ENCODE measurements around the gene MRTO4.
"Not testable (repeated sequence)": the region's sequence is repeated elsewhere in the genome, so short reads cannot be mapped to it uniquely, and the experiment has no call there.

MRTO4 gene

GRCh38 chr1:19262744-19263143 lies 11.1 kb downstream of the MRTO4 start:
- no peak for DNase-seq
- in situ Hi-C loops (cut with MboI; ENCODE audit: low pct_unique_long_range_greater_than_20kb, low sequenced_read_pairs) = no loop called here

GRCh38 chr1:19268445-19268844 lies 16.8 kb downstream of the MRTO4 start:
- in situ Hi-C loops (cut with MboI; ENCODE audit: low pct_unique_long_range_greater_than_20kb, low sequenced_read_pairs) = no loop called here
- no peak for DNase-seq

GRCh38 chr1:19269427-19270342 lies 18.1 kb downstream of the MRTO4 start:
- DNase-seq; in situ Hi-C loops (cut with MboI; ENCODE audit: low pct_unique_long_range_greater_than_20kb, low sequenced_read_pairs): not testable (repeated sequence)

DNA sequence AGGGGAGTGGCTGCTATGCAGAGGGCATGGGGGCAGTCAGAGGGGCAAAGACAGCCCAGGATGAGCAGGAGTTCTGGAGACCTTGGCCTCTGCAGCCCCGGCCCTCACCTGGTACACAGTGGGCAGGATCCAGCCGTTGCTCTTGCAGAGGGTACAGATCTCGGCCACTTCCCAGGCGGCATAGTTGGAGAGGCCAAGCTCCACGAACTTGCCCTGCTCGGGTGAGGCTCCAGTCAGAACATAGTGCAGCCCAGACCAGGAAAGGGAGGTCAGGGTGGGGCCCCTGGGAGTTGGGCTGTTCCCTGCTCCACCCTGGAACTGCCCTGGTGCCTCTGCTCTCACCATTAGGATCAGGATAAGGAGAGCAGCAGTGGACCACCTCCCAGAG lies 18.7 kb downstream of the MRTO4 start:
- in situ Hi-C loops (cut with MboI; ENCODE audit: low pct_unique_long_range_greater_than_20kb, low sequenced_read_pairs); DNase-seq: not testable (repeated sequence)

DNA sequence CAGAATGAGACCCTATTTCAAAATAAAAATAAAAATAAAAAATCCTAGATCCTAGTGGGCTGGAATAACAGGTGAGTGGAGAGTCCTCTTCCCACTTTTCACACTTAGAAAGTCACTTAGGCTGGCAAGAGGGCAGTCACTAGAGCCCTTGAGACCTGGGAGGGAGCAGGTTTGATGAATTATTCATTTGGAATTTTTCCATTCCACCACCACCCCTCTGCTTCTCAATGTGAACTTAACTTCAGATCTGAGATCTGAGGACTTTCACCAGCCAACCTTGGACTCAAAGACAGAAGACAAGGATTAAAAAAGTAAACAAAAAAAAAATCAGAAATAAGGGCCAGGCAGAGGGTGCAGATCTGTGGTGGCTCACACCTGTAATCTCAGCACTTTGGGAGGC lies 20.5 kb downstream of the MRTO4 start:
- in situ Hi-C loops (cut with MboI; ENCODE audit: low pct_unique_long_range_greater_than_20kb, low sequenced_read_pairs) = no loop called here
- DNase-seq = no peak

DNA sequence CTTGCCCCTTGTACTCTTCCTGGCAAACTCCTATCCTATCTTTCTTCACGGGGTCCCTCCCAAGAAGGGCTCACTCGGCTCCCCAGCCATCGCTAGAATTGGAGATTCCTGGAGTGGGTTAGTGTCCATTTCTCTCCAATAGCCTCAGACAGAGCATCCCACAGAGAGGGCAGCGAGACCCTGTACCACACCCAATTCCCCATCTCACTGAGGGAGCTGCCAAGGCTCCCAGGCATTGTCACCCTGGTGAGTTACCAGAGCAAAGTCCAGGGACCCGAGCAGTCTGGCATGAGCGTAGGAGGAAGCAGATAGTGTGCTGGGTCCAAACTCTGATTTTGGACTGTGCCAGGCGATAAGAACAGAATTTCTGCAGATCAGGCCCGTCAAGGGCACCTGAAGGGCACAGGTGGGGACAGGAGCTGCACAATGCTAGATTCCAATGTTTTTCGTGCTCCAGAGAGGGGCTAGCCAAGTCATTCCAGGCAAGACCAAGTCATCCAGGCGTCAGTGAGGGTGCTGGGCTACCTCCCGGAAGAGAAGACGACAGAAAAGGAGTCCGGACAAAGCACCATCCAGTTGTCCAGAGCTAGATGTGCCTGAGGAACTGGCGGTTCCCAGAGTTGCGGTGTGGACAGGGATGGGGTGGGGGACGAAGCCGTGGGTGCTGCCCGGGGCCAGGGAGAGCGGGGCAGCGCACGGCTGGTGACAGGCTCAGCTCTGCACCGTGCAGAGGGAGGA lies 21.7 kb downstream of the MRTO4 start:
- no peak for DNase-seq
- in situ Hi-C loops (cut with MboI; ENCODE audit: low pct_unique_long_range_greater_than_20kb, low sequenced_read_pairs) = no loop called here

- in situ Hi-C loops (cut with MboI; ENCODE audit: low pct_unique_long_range_greater_than_20kb, low sequenced_read_pairs); DNase-seq: not testable (repeated sequence)
These were observed 22.4 kb downstream of the MRTO4 start for GRCh38 chr1:19273844-19274531.

- no peak for DNase-seq
- in situ Hi-C loops (cut with MboI; ENCODE audit: low pct_unique_long_range_greater_than_20kb, low sequenced_read_pairs) = no loop called here
These were observed 23.0 kb downstream of the MRTO4 start for GRCh38 chr1:19274636-19275035.

- in situ Hi-C loops (cut with MboI; ENCODE audit: low pct_unique_long_range_greater_than_20kb, low sequenced_read_pairs) = no loop called here
- DNase-seq = no peak
These were observed 32.3 kb downstream of the MRTO4 start for GRCh38 chr1:19283891-19284290.

DNA sequence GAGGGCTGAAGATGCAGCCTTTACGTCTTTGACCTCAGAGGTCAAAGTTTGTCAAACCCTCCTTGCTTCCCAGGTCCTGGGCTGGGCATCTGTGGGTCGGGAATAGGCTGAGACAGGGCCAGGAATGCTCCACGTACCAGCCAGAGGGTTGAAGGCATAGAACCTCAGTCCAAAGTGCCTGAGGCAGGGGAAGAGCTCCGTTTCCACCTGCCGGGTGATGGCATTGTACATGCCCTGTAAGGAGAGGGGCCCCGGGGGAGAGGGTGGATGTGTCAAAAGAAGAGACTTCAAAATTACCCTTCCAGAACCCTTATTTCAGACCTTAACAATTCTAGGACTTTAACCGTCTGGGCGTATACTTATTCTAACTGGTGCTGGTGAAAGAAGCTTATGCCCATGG lies 33.3 kb downstream of the MRTO4 start:
- in situ Hi-C loops (cut with MboI; ENCODE audit: low pct_unique_long_range_greater_than_20kb, low sequenced_read_pairs) = no loop called here
- no peak for DNase-seq

- DNase-seq; in situ Hi-C loops (cut with MboI; ENCODE audit: low pct_unique_long_range_greater_than_20kb, low sequenced_read_pairs): not testable (repeated sequence)
These were observed 33.8 kb downstream of the MRTO4 start for GRCh38 chr1:19285366-19285765.

- in situ Hi-C loops (cut with MboI; ENCODE audit: low pct_unique_long_range_greater_than_20kb, low sequenced_read_pairs); DNase-seq: not testable (repeated sequence)
These were observed 34.2 kb downstream of the MRTO4 start for GRCh38 chr1:19285807-19286206.

DNA sequence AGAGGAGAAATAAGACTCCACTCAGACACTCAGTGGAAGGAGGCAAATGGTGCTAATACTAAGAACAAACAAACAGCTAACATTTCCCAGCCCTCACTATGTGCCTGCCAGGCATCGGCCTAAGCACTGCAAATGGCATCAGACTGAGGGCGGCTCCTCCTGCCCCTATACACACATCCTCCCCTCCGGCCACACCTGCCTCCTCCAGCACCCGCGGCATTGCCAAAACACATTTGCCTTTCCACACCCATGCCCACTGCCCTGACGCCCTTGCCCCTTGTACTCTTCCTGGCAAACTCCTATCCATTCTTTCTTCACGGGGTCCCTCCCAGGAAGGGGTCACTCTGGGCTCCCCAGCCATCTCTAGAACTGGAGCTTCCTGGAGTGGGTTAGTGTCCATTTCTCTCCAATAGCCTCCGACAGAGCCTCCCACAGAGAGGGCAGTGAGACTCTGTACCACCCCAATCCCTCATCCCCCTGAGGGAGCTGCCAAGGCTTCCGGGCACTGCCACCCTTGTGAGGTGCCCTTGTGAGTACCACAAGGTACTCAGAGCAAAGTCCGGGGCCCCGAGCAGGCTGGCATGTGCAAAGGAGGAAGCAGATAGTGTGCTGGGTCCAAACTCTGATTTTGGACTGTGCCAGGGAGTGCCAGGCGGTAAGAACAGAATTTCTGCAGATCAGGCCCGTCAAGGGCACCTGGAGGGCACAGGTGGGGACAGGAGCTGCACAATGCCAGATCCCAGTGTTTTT lies 36.0 kb downstream of the MRTO4 start:
- in situ Hi-C loops (cut with MboI; ENCODE audit: low pct_unique_long_range_greater_than_20kb, low sequenced_read_pairs) = no loop called here
- no peak for DNase-seq

DNA sequence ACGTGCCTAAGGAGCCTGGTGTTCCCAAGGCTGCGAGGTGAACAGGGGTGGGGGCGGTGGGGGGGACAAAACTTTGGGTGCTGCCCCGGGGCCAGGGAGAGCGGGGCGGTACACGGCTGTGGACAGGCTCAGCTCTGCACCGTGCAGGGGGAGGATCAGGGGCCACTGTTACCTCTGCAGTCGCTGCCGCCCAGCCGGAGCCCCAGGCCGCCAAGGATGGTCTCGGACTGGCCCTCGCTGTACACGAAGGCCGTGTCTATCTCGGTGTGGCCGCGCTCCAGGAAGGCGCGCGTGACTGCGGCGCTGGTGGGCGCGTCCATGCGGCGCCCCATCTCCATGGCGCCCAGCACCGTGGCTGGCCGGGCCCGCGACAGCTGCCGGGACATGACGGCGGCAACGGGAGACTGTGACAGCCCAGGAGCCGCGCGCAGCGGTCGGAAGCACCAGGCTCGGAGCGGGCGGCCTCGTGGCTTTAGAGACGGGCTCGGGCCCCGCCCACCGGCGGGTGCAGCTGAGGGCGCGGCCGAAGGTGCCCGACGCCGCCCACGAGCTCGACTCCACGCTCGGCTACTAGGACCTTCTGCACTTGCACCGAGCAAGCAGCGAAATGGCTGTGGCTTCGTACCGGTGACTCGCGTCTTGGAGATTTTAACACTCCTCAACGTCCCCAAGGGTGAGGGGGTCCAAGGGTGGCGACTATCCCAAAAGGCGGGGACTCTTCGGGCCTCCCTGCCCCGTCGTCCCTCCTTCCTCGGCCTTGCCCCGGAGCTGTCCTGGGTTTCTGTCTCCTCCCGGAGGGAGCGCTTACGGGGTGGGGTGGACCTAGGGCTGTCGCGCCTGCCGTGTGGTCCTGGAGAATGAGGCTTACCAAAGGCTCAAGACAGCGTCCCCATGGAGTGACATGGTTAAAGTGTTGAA lies 37.0 kb downstream of the MRTO4 start, which contains the start of gene AKR7A3:
Gene AKR7A3, minus strand, starts transcription at position 447 of the 918 bp plus-strand sequence. Its CDS starts 61 bp downstream, at position 386.
- in situ Hi-C loops (cut with MboI; ENCODE audit: low pct_unique_long_range_greater_than_20kb, low sequenced_read_pairs); DNase-seq: not testable (repeated sequence)

- DNase-seq = no peak
- in situ Hi-C loops (cut with MboI; ENCODE audit: low pct_unique_long_range_greater_than_20kb, low sequenced_read_pairs) = no loop called here
These were observed 37.6 kb downstream of the MRTO4 start for GRCh38 chr1:19289244-19289643.

DNA sequence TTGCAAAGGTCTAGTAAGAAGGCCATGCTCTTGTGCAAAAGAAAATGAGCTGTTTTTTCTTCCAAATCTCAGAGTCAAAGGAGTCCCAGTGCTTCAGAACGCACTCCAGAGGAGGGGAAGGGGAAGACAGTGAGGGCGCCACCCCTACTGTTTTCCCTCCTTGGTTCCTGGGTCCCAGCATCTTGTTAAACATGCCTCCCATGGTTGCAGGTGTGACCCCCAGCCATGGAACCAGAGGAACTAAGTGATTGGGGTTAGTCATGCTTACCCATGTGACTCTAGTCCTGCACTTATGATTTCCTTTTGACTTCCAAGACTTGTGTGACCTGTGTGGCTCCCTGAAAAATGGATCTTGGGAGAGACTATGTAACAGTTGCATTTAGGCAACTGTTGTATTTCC lies 43.0 kb downstream of the MRTO4 start:
- in situ Hi-C loops (cut with MboI; ENCODE audit: low pct_unique_long_range_greater_than_20kb, low sequenced_read_pairs) = no loop called here
- DNase-seq = no peak

DNA sequence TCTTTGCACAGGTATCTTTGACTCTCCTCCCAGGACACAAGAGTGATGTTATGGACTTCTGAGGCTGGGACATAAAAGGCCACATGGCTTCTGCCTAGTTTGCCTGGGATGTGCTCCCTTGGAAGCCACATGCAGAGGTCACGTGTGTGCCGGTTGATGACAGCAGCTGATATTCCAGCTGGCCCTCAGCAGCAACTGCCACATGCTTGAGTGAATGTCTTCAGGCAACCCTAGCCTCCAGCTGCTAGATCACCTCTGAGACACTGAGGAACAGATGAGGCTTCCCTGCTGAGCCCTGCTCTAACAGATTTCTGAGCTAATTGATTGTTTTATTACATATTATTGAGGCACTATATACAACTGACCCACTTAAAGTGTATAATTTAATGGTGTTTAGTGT lies 48.6 kb downstream of the MRTO4 start:
- in situ Hi-C loops (cut with MboI; ENCODE audit: low pct_unique_long_range_greater_than_20kb, low sequenced_read_pairs) = no loop called here
- DNase-seq = no peak

DNA sequence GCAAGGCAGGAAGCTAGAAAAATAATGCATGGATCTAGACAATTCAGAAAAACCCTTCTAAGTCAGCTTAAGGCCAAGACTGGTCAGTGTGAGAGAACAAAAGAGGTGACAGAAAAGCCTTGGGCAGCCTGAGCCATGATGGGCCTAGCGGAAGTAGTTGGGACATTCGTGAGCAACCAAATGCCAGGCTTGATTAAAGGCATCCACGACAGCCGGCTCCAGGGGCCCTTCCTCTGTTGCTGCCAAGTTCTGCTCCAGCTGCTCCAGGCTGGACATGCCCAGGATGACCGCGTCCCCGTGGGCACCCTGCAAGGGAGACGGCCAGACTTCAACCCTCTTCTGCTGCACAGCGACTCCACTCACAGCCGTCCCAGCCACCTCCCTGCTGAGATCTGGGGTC lies 52.5 kb downstream of the MRTO4 start:
- DNase-seq; in situ Hi-C loops (cut with MboI; ENCODE audit: low pct_unique_long_range_greater_than_20kb, low sequenced_read_pairs): not testable (repeated sequence)

Measured in KBM-7 (cell line).